D341Med (cell line): ENCODE results near the gene OXNAD1.
"Not testable (repeated sequence)": the region's sequence is repeated elsewhere in the genome, so short reads cannot be mapped to it uniquely, and the experiment has no call there.

Source experiments
- DNase-seq: peaks from one replicate; pipeline ENCODE4 v3.0.0; 2012; ENCODE audit warnings: low spot score

OXNAD1 gene

GRCh38 chr3:16304061-16305010, 39.3 kb downstream of the OXNAD1 start:
- DNase-seq, result no peak

GRCh38 chr3:16305111-16305541, 40.1 kb downstream of the OXNAD1 start:
- no peak for DNase-seq

- DNase-seq, result no peak
These were observed 43.0 kb downstream of the OXNAD1 start for GRCh38 chr3:16307832-16308531.

- no peak for DNase-seq
These were observed 43.7 kb downstream of the OXNAD1 start for GRCh38 chr3:16308727-16309126.

GRCh38 chr3:16309558-16309957, 44.5 kb downstream of the OXNAD1 start:
- no peak for DNase-seq

- not testable (repeated sequence) for DNase-seq
These were observed 45.5 kb downstream of the OXNAD1 start for GRCh38 chr3:16310486-16310885.

GRCh38 chr3:16311960-16312451, 47.0 kb downstream of the OXNAD1 start:
- no peak for DNase-seq

- no peak for DNase-seq
These were observed 49.1 kb downstream of the OXNAD1 start for GRCh38 chr3:16313886-16314645.

GRCh38 chr3:16315623-16316022, 50.6 kb downstream of the OXNAD1 start:
- DNase-seq, result no peak

- no peak for DNase-seq
These were observed 51.4 kb downstream of the OXNAD1 start for GRCh38 chr3:16316396-16316795.

GRCh38 chr3:16316847-16317560, 52.0 kb downstream of the OXNAD1 start:
- no peak for DNase-seq

GRCh38 chr3:16317561-16317945, 52.5 kb downstream of the OXNAD1 start:
- no peak for DNase-seq

- no peak for DNase-seq
These were observed 53.2 kb downstream of the OXNAD1 start for GRCh38 chr3:16318176-16318575.

- no peak for DNase-seq
These were observed 54.3 kb downstream of the OXNAD1 start for GRCh38 chr3:16319307-16319706.

GRCh38 chr3:16319723-16320122, 54.7 kb downstream of the OXNAD1 start:
- DNase-seq, result no peak

GRCh38 chr3:16320711-16321110, 55.7 kb downstream of the OXNAD1 start:
- DNase-seq, result no peak

GRCh38 chr3:16322189-16322588, 57.2 kb downstream of the OXNAD1 start:
- no peak for DNase-seq

- DNase-seq, result no peak
These were observed 58.7 kb downstream of the OXNAD1 start for GRCh38 chr3:16323737-16324136.

GRCh38 chr3:16325850-16326249, 60.8 kb downstream of the OXNAD1 start:
- DNase-seq, result no peak

- no peak for DNase-seq
These were observed 61.8 kb downstream of the OXNAD1 start for GRCh38 chr3:16326724-16327349.

- DNase-seq, result no peak
These were observed 63.1 kb downstream of the OXNAD1 start for GRCh38 chr3:16328124-16328523.
